Measurements from ENCODE around the gene CTIF.

GRCh38 chr18:48693625-48694262 is 154.9 kb downstream of the CTIF start:
- TF ChIP-seq CTCF (IDR thresholded peaks at IDR 0.05) (no peak), POLR2AphosphoS5 (IDR thresholded peaks at IDR 0.05; ENCODE audit: low read depth, low read length) (no peak), TCF7L2 (IDR thresholded peaks at IDR 0.05; ENCODE audit: low read depth, low read length) (no peak)
